ENCODE measurements around the gene FARP1.

DNA sequence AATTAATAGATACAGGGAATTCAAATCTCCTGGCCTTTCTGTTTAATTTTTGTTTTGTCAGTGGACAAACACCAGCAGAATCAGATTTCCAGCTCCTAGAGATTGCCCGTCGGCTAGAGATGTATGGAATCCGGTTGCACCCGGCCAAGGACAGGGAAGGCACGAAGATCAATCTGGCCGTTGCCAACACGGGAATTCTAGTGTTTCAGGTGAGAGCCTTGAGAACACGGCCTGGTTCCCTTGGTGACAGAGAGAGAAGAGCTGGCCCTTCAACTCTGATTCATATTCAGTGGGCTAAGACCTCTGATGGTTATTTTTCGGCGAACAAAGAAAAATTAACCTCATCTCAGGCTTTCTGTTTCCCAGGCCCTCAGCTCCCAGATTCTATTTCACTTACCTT, 242.7 kb downstream of the FARP1 start:
- TF ChIP-seq RB1 (IDR thresholded peaks at IDR 0.05; ENCODE audit: borderline replicate concordance), result no peak
- TF ChIP-seq, protein P1, sequence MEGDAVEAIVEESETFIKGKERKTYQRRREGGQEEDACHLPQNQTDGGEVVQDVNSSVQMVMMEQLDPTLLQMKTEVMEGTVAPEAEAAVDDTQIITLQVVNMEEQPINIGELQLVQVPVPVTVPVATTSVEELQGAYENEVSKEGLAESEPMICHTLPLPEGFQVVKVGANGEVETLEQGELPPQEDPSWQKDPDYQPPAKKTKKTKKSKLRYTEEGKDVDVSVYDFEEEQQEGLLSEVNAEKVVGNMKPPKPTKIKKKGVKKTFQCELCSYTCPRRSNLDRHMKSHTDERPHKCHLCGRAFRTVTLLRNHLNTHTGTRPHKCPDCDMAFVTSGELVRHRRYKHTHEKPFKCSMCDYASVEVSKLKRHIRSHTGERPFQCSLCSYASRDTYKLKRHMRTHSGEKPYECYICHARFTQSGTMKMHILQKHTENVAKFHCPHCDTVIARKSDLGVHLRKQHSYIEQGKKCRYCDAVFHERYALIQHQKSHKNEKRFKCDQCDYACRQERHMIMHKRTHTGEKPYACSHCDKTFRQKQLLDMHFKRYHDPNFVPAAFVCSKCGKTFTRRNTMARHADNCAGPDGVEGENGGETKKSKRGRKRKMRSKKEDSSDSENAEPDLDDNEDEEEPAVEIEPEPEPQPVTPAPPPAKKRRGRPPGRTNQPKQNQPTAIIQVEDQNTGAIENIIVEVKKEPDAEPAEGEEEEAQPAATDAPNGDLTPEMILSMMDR (IDR thresholded peaks at IDR 0.05 in 2 of 3, conservative IDR thresholded peaks at IDR 0.05 in 1 of 3; ENCODE audit: control insufficient read depth in 2 of 3, extremely low read depth in 1 of 3, insufficient read depth in 1 of 3, low read depth in 3 of 3, low read length in 3 of 3), result no peak
